GM18519 (cell line): Measurements from ENCODE around the gene ALG6.
"Not testable (repeated sequence)": the region's sequence is repeated elsewhere in the genome, so short reads cannot be mapped to it uniquely, and the experiment has no call there.

Experiments
- ATAC-seq: cut with Tn5 transposase; IDR thresholded peaks from one replicate; pipeline ENCODE4 v1.9.1; 2021; ENCODE audit warnings: mild to moderate bottlenecking, moderate library complexity; ENCODE audit not compliant: unreplicated experiment, low FRiP score

ALG6 gene

DNA sequence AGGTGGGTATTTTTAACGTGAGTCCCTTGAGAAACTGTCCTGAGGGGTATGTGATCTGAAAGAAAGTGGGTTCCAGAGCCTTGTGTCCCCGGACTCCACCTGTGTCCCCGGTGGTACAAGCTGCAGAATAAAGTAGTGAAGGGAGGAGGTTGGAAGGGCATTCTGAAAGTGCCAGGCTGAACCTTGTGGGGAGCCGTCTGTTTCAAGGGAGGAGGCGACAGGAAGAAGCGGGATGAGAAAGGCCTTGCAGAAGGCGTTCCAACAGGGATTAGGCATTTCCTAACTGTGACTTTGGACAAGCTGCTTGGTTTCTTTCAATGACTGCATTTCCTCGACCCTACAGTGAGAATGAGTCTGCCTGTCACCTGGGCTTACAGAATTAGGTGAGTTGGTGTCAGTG is 39.3 kb upstream of the ALG6 start:
- no peak for ATAC-seq

DNA sequence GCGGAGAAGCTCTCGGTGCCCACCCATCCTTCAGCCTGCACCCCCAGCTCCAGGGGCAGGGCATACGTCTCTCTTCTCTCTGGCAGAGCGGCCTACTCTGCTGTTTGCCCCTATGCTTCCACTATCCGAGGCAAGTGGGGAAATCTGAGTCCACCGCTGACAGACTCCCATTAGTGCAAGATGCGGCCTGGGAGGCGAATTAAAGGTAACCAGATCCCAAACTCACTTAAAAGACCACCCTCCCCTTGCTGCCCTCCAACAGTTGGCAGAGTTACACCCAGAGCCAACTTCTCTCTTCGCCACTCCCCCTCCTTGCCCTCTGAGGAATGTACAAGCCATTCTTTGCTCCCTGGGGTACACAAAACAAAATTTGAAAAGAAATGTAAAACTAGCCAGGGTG is 38.6 kb upstream of the ALG6 start:
- ATAC-seq, result no peak

DNA sequence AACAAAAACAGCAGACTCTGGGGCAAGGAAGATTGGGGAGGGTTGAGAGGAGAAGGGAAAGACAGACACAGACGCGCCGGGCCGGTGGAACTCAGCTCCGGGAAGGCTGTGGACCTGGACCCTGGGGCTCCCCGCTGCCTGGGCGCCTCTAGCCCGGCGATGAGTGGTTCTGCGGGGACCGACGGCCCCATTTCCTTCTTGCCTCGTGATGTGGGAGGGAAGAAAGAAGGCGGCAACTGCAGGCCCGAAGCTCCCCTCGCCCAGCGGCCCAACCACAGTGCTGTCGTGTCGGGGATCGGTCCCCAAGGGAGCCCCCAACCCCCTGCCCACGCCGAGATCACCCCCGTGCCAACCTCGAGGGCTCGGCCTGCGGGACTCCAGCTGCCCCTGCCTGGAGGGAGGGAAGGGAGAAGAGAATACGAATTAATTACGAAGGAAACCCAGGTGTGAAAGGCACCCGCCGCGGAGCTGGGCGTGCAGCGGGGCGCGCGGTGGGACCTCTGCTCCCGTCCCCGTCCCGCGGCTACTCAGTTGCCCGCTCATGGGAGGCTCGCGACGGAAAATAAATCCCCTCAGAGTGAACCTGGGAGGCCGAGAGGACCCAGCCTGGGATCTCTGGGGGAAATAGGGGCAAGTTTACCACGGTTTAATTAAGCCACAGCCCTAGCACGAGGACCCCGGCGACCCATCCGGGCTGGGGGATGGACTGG is 37.7 kb upstream of the ALG6 start:
- no peak for ATAC-seq

DNA sequence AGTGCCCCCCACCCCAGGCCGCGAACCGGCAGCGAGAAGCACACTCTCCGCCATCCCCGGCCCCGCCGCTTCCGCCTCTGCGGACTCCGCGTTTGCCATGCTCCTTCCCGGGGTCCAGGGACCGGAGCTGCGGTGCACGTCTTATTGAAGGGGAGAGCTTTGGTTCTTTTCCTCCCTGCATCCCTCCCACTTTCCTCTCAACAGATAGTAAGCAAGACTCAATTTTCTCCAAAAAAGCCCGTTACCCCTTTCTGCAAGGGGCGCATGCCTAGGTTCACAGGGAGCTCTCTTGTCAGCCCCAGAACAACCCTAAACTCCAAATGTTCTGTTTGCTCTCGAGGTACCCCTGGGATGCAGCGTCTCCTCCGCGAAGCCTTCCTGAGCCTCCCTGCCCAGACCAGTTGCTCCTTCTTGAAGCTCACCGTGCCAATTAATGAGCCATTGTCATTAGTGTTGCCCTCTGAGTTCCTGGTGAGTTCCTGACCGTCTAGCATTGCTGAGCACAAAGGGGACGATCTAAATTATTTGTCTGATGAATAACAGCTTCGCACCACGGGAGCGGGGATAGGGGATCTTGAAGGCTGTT is 37.0 kb upstream of the ALG6 start:
- ATAC-seq, result no peak

DNA sequence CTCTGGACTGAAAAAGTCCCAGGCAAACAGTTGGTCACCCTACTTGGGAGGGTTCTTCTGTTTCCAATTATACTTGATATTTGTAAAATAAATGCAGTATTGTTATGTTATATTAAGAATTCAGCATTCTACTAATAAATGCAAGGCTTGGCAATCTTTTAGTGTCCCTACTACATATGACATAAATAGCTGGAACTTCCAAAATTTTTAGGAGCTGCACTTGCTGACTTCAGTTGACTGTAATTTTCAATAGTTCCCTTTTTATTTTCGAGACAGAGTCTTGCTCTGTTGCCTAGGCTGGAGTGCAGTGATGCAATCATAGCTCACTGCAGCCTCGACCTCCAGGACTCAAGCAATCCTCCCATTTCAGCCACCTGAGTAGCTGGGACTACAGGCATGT is 25.0 kb upstream of the ALG6 start:
- ATAC-seq, result no peak

DNA sequence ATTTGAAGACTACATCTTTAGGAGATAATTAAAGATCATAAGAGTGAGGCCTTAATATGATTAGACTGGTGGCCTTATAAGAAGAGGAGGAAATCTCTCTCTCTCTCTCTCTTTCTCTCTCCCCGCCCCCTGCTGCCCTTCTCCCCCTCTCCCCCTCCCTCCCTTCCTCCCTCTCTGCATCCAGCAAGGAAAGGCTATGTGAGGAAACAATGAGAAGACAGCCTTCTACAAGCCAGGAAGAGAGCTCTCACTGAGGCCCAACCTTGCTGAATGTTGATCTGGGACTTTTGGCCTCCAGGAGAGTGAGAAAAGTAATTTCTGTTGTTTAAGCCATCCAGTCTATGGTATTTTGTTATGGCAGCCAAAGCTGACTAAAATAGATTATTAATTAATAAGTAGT is 23.5 kb upstream of the ALG6 start:
- no peak for ATAC-seq

DNA sequence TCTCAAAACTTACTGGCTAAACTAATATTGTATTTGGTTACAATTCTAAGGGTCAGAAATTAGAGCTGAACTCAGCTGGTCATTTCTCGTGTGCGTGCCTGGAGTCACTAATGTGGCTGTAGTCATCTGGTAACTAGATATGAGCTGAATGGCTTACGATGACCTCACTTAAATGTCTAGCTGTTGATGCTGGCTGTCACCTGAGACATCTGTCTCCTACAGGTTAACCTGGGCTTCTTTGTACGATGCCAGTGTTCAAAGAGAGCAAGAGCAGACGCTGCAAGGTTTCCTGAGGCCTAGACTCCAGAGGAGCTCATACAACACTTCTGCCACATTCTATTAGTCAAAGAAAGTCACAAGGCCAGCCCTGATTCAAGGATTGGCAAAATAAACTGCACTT is 17.1 kb upstream of the ALG6 start:
- ATAC-seq, result no peak

DNA sequence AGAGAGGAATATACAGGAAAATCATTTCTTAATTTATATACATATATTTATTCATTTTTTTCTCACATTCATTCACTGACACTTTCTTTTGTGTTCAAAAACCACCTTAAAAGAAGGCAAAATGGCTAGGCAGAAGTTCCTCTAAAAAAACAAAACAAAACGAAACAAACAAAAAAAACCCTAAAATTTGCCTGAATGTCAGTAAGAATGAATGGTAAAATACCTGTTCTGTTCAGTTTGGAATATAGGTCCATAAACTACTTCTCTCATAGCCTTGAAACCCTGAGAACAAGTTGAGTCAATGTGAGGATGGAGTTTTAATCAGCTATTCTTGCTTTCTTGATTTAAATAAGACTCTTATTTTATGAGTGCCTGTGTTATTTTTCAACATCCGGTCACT is 14.7 kb upstream of the ALG6 start:
- ATAC-seq, result no peak

DNA sequence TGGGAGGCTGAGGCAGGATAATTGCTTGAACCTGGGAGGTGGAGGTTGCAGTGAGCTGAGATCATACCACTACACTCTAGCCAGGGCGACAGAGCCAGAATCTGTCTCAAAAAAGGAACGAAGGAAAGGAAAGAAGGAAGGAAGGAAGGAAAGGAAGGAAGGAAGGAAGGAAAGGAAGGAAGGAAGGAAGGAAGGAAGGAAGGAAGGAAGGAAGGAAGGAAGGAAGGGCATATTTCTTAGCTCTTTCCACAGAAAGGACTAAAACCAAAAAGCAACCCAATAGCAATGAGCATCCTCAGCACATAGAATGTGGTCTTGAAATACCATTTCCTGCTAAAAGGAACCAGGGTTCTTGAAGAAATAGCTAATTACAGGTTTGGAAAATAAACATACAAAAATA is 11.2 kb upstream of the ALG6 start:
- not testable (repeated sequence) for ATAC-seq

DNA sequence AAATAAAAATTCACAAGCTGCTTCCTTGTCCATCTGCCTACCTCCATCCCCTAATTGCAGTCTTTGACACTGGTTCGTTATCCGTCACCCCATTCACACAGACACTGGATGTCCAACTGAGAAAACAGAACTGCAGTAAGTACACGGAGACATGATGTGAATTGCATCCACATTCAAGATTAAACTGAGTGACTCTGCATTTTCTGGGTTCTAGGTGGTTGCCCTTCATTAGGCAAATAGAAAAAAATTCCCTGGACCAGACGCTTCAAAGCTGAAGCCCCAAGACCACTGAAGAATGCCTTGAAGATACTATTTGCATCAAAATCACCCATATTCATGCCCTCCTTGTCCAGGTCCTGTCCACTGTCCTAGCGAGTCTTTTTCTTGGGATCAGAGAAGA is 7.9 kb upstream of the ALG6 start:
- ATAC-seq, result no peak

DNA sequence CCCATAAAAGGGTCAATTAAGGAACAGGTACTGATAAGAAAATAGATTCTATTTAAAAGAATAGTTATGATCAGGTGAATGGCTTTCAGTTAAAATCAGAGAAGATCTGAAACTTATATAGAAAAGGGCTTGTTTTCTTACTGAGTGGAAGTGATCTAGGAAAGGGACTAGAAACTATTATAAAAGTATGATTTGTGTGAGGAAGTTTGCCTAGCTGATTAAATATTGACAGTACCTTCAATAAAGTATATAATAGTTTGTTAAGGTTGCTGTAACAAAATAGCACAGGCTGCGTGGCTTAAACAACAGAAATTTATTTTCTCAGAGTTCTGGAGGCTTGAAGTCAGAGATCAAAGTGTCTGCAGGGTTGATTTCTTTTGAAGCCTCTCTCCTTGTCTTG is 5.4 kb upstream of the ALG6 start:
- no peak for ATAC-seq

DNA sequence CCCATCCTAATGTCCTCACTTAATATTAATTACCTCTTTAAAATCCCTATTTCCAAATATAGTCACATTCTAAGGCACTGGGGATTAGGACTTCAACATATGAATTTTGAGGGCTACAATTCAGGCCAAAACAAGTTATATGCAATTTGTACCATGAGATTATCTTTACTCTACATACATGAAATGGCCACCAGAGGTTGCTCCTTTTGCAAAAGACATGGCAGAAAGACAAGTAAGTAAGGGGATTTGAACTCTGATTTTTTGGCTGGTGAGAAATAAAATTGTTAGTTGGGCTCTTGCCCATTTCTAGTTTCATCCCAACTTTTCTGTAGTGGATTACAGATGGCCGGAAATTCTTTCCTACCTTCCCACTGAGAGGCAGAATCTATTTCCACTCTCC is 4.8 kb upstream of the ALG6 start:
- no peak for ATAC-seq

DNA sequence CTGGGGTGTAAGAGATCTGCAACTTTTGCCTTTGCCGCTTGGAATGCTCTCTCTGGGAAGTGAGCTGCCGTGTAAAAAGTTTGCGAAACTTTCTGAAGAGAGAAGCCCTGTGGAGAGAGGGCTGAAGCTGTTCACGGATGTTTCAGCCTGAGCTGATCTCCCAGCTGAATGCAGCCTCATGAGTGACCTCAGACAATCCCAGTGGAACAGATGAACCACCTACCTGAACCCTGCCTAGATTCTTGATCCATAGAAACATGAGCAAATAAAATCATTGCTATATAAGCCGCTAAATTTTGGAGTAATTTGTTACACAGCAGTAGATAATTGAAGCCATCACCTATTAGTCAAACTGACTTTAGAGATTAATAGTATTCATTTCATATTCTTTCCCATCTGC is 4.4 kb upstream of the ALG6 start:
- no peak for ATAC-seq

DNA sequence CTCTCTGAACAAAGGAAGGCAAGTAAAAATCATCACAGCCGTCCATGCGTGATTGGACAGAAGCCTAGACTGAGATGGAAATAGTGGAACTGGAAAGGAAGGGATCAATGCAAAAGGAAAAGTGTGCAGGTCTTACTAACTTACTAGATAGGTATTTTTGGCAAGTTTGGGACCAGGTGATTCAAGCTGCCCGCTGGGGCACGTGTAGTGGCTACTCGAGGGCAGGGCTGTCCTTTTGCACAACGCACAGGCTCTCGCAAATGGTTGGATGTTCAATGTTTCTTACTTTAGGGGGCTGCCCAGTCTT is 566 bp upstream of the ALG6 start:
- no peak for ATAC-seq

DNA sequence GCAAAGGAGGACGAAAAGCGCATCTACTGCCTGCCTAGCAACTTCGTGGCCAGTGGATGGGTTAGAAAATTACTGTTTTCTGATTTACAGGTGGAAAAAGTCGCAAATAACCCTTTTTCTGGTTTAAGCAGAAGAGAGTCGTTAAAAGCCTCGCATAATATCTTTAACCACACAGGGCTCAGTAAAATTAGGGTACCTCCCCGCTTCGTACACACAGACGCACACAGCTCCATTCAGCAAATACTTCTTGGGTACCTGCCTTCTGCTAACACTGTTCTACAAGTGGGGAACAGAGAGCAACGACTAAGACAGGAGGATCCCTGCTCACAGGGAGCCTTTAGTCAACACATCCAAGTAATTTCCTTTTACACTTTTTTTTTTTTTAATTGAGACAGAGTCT is 704 bp downstream of the ALG6 start:
- ATAC-seq, result no peak

DNA sequence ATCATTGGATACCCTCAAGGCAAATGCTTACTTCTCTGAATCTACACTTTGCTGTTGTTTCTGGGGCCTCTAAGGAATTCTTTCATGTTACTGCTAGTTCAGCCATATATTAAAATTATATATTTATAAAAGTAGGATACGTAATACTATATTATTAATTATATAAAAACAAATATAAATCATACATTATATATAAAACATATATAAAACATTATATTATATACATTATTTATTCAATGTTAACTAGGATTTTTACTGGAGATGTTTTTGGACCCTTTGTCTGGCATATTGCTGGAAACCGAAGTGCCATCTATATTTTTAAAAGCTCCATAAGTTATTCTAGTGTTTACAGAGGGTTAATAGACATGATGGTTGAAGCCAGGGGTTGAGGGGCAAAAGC is 12.2 kb downstream of the ALG6 start:
- ATAC-seq, result no peak

DNA sequence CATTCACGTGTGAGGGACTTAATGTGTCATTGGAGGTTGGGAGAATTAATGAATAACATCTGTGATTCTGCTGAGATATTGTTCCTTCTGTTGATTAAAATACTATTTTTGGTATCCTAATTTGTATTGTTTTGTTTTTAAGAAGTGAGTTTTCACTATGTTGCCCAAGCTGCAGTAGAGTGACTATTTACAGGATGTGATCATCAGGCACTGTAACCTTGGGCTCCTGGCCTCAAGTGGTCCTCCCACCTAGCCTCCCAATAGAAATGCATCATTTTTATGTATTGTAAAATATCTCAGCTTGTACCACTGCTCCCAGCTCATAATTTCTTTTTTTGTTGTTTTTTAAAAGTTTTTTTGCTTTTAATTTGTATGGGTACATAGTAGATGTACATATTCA is 14.3 kb downstream of the ALG6 start:
- no peak for ATAC-seq

DNA sequence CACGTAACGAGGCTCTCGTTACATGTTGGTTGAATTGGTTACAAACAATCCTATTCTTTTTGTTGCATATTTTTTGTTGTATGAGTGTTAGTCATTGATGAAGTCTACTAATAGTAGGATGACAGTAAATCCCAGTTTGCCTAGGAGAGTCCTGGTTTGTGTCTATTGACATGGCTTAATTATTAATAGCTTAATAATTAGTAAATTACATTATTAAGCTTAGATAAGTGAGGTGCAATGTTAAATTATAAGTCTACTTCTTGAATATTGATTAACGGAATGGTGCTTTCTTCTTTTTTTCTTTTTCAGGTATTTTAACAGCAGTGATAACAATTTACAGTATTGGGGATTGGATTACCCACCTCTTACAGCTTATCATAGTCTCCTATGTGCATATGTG is 34.5 kb downstream of the ALG6 start:
- ATAC-seq, result no peak

DNA sequence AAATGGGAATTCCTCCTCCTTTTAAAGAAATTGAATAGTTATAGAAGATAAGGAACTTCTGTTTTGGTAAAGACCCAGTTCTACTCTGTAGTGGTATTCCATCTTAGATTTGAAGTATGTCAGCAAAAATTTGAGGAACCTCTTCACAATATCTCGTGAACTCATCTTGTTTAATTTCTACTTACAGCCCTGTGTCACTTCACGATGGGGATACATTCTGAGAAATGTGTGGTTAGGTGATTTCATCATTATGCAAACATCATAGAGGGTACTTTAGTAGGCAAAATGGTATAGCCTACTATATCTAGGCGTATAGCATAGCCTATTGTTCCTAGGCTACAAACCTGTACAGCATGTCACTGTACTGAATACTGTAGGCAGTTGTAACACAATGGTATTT is 36.0 kb downstream of the ALG6 start:
- ATAC-seq, result no peak

DNA sequence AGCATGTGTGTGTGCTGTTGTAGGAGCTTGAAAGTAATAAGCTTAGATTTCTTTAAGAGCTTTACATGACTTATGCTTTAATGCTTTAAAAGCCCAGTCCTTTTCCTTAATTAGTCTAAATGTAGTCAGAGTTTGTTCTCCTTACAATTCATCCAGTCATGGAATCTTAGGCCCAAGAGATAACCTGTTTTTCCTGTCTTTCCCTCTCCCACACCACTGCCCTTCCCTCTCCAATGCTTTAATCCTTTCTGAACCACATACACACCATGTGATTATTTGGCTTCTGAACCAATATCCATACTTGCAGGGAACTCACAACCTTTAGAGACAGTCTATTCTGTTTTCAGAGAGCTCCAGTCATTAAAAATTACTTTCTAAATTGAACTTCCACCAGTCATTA is 37.6 kb downstream of the ALG6 start:
- ATAC-seq, result no peak

DNA sequence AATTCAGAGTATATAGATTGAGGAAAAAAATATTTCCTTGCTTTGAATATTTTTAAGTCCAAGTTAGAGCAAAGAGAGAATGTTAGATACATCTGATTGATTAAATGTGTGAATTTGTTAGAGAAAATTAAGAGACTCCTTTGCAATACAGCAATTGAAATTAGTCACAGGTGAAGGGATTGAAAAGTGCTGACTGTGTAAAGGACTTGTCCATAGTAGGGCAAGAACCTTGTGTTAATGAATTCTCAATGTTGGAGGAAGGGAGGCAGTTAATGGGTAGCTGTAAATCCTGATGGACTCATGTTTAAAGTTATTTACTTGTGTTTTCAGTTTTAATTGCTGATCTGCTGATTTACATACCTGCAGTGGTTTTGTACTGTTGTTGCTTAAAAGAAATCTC is 38.6 kb downstream of the ALG6 start:
- no peak for ATAC-seq

DNA sequence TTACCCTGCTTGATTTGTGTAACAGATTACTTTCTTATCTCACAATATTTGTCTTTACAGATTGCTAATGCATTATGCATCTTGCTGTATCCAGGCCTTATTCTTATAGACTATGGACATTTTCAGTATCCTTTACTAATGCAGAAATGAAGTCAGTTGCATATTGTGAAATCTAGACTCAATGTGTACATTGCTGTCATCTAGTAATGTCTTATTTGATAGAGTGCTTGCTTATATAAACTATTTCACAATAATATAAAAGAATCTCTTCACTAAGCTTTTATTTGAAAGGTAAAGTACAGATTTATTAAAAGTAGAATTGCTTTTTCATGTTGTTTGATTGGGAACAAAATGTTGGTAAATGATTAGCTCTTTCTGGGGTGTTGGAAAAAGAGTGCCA is 39.6 kb downstream of the ALG6 start:
- ATAC-seq, result no peak

DNA sequence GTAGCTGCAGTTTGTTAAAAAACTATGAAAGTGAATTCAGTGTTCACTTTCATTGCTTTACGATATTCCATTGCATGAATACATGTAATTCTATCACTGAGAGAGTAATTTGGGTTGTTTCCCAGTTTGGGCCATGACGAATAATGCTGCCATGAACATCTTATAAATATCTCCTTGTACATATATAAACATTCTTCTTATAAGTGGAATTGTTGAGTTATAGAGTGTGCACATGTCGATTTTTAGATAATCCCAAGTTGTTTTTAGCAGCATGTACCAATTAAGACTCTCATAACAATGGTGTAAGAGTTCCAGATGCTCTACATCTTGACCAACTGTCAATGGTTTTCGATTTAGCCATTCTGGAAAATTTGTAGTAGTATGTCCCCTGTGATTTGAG is 40.9 kb downstream of the ALG6 start:
- no peak for ATAC-seq
